HG03521 (cell line): ENCODE results near the gene RAB37.

Experiments
- ATAC-seq: cut with Tn5 transposase; IDR thresholded peaks from one replicate; pipeline ENCODE4 v1.9.1; 2021; ENCODE audit warnings: mild to moderate bottlenecking, moderate library complexity; ENCODE audit not compliant: unreplicated experiment

Gene RAB37

DNA sequence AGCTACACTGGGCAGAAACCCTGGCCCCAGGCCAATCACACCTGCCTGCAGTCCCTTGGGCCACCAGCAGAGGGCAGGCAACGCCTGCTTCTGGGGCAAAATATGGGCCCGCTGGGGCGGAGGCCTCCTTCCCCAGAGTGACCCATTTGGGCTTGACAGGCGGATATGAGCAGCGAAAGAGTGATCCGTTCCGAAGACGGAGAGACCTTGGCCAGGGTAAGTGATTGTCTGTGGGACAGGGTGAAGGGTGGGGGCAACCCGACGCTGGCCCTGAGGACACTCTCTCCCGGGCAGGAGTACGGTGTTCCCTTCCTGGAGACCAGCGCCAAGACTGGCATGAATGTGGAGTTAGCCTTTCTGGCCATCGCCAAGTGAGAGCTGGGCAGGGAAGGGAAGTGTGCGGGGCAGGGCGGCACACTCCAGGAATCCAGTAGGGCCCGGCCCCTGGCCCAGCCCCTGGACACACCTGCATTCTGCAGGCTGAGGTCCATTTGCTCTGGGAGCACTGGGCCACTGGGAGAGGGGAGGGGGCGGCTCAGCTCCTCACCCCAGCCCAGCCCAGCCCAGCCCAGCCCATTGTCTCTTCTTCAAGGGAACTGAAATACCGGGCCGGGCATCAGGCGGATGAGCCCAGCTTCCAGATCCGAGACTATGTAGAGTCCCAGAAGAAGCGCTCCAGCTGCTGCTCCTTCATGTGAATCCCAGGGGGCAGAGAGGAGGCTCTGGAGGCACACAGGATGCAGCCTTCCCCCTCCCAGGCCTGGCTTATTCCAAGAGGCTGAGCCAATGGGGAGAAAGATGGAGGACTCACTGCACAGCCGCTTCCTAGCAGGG is 7.9 kb downstream of the RAB37 start:
- no peak for ATAC-seq

DNA sequence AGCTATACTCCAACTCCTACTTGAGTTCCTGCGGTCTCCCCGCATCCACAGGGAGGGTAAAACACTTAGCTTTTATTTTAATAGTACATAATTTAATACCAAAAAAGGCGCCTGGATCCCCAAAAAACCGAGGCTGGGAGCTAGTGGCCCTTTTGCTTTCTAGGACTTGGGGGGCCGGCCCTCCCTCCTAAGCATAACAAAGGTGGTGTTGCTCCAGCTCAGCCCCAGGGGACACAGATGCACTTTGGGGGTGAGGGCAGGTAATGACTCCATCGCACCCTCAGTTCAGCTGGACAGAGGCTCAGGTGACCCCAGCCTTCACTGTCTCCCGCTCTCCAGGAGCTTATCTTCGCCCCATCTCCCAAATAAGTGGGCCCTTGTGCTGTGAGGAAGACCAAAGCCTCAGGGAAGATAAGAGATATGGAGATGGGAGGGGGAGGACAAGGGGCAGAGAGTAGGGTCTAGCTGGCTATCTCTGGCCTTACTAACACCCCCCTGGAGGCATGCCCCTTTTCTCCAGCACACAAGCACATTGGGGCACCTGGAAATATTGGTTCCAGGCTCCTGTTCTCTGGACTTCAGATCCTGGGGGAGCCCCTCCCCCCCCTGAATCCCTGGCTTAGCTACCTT is 8.6 kb downstream of the RAB37 start:
- ATAC-seq = no peak

DNA sequence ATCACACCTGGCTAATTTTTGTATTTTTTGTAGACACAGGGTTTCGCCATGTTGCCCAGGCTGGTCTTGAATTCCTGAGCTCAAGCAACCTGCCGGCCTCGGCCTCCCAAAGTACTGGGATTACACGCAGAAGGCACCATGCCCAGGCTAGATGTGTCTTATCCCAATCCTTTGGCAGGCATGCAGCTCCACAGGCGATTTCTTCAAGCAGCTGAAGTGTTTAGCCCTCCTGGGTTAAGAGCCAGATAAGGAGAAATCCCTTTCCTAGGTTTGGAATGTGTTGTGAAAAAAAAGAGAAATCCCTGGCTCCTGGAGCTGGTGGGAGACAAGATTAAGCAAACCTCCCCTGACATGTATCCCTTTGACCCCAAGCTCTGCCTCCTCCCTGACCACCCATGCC is 9.3 kb downstream of the RAB37 start:
- ATAC-seq = no peak

DNA sequence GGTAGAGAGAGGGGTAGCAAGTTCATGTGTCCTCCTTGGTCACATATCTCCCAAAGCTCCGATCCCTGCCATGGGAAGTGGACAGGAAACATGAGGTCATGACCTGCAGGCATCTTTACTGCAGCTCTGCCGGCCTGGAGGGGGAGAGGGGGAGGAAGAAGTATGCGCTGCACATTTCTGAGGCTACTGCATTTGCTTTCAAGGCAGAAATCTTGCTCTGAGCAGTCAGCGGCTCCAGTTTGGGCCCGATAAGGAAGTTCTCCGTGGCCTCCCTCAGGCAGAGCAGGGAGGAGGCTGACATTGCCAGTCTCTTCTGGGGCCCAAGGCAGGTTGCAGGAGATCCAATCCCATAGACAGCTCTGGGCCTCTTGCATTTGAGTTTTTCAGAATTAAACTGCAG is 9.9 kb downstream of the RAB37 start:
- no peak for ATAC-seq

DNA sequence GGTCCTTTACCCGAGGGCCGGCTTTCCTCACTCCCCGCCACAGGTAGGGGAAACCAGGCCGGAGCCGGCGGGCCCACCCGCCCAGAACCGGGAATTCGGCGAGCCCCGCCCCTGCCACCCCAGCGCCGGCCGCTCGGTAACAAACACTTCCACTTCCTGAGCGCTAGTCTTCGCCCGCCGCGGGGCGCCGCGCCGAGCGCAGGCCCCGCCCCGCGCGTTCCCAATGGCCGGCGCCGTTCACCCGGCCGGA is 11.1 kb downstream of the RAB37 start:
- ATAC-seq = peak; percentile 88

DNA sequence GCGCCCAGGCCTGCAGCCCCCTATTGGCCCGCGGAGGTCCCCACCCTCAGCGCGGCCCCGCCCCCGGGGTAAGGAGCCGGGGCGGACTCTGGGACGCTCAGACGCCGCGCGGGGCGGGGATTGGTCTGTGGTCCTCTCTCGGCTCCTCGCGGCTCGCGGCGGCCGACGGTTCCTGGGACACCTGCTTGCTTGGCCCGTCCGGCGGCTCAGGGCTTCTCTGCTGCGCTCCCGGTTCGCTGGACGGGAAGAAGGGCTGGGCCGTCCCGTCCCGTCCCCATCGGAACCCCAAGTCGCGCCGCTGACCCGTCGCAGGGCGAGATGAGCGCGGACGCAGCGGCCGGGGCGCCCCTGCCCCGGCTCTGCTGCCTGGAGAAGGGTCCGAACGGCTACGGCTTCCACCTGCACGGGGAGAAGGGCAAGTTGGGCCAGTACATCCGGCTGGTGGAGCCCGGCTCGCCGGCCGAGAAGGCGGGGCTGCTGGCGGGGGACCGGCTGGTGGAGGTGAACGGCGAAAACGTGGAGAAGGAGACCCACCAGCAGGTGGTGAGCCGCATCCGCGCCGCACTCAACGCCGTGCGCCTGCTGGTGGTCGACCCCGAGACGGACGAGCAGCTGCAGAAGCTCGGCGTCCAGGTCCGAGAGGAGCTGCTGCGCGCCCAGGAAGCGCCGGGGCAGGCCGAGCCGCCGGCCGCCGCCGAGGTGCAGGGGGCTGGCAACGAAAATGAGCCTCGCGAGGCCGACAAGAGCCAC is 11.6 kb downstream of the RAB37 start, which contains the start of gene NHERF1:
Gene NHERF1 (plus strand): TSS at position 100 of the 750 bp plus-strand sequence. CDS start 219 bp downstream, at position 319.
- ATAC-seq = peak; percentile 11

DNA sequence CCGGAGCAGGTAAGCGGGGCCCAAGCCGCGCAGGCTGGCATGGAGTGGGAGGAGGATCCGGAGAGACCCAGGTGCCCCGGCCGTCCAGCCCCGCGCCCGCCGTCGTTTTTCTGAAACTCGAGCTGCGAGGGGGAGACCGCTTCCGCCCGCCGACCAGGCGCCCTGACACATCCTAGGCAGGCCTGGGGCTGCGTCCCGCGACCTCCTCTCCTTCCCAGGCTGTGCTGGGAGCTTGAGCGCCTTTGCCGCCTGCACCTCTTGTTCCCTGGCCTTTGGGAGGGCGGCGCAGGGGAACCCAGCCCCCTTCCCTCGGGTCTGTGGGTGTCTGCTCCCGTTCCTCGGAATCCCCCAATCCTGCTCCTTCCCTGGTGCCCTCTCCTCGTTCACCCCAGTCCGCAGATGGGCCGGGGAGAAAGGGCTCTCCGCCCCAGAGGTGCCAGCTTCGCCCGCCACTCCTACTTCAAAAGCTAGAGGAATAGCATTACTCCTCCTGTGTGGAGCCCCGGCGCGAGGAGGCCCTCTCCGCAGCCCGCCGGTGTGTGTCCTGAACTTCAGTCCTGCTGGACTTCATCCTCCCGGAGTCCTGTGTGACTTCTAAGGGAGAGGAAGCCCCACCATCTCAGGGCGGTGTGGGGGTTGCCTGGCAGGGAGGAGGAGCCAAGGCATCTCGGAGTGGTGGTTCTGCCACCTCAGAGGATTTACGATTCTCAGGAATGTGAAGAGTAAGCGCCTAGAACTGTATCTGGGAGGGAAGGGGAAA is 12.4 kb downstream of the RAB37 start:
- ATAC-seq = peak; percentile 5

DNA sequence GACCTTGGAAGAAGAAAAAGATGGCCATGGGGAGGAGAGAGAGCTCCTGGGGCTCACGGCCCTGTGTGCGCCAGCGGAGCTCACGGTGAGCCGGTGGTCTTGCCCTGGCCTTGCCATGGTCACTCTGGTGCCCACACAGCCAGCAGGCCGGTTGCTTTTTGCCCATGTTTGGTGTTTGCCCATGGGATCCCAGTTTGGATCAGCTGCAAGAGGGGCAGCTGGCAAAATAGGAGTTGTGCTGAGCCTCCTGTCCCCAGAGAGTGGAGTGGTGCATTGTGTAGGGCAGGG is 12.9 kb downstream of the RAB37 start:
- no peak for ATAC-seq

DNA sequence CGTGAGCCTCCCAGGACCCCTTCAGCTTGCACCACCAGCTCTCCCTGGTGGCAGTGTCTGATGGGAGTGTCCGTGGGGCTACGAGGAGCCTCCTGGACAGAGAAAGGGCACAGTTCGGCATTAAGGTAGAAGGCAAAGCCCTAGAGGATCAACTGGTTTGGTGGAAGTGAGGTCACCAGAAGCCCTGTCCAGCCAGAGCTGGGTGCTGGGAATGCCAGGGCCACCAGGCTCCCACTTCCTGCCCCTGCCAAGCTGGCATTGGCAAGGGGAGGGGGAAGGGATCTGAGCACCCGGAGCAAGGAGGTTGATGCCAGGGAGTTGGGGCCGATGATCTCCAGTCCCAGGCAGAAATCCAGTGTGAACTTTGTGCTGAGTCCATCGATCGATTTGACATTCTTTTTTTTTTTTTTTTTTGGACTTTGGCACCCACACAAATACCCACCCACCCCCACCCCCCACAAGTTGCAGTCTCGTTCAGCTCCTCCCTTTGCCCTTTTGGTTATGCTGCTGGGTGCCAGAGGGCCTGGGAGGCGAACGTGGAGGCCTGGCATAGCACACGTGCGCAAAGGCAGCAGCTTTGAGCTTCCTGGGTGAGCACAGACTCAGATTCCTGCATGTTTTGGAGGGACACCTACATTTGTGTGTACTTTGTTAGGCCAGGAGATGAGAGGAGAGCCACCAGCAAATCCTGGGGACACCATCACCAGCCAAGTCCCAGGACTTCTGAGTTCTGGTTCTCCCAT is 13.4 kb downstream of the RAB37 start:
- no peak for ATAC-seq

DNA sequence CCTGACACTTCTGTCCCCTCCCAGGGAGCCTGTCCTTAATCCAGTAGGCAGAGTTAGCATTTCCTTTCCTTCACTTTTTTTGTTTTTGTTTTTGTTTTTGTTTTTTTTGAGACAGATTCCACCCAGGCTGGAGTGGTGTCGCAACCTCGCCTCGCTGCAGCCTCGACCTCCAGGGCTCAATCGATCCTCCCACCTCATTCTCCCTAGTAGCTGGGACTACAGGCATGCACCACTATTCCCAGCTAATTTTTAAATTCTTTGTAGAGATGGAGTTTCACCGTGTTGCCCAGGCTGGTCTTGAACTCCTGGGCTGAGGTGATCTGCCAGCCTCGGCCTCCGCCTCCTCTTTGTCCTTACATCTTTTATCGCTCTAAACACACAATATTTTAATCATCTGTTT is 15.4 kb downstream of the RAB37 start:
- no peak for ATAC-seq

DNA sequence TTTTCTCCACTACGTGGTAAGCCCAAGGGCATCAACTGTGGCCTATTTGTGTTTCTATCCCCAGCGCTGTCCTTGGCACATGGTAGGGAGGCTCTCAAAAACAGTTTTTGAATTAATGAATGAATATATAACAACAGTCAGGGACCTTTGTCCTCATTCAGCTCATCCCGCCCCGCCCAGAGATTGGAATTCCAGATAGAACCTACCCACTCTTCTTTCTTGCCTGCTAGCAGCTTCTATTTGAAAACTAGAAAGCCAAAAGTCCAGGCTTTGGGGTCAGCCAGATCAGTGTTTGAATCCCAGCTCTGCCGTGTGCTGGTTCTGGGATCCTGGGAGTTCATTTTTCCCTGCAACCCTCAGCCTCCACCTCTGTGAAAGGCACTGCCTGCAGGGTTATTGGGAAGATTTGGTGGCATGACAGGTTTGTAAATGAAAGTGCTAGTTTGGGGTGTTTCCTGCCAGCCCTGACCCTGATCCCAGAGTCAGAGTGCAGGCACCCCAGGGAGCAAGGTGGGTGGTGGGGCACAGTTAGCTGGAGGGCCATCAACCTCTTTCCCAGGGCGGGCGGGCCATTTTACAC is 15.9 kb downstream of the RAB37 start:
- ATAC-seq = no peak

DNA sequence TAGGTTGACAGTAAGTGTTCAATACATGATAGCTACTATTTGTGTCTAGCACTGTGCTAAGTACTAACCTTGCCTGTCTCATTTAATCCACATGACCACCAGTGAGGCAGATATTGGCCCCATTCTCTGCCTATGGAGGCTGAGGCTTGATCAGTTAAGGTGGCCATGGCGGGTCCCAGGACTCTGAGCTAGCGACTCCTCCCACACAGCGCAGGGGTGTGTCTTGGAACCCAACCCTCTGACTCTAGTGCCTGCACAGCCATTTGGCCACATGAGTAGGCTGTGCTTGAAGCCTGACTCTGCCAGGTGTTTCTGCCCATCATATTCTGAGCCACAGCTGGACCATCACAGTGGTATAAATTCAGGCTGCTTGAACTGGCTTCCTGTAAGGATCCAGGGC is 17.8 kb downstream of the RAB37 start:
- ATAC-seq = no peak

DNA sequence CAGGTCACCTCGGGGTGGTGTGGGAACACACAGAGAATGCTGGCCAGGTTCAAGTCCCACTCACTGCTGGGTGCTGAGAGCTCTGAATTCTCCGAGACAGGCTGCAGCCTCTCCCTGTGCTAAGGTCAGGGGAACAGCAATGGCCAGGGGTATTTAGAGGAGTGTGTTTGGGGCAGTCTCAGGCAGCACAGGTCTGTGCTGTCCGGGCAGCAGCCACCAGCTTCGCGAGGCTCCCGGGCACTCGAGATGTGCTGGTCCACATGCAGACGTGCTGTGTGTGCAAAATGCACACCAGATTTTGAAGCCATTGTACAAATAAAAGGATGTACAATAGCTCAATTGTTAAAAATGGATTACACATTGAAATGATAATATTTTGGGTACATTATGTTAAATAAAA is 18.5 kb downstream of the RAB37 start:
- no peak for ATAC-seq

DNA sequence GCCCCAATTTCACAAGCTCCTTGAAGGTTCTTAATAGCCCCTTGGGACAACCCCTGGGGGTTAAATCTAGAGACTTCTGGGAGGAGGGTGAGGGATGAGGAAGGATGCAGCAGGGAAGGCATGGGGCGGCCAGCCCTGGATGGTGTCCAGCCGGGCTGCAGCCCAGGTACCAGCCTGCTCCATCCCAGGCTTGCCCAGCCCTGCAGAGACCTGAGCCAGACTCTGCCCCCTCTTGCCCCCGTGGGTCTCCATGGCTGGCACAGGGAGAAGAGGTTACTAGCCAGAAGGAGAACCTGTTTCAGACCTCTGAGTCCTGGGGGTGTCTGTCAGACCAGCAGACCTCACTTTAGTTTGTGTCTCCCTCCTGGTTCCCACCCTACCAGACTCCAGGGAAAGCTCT is 19.8 kb downstream of the RAB37 start:
- ATAC-seq = no peak

DNA sequence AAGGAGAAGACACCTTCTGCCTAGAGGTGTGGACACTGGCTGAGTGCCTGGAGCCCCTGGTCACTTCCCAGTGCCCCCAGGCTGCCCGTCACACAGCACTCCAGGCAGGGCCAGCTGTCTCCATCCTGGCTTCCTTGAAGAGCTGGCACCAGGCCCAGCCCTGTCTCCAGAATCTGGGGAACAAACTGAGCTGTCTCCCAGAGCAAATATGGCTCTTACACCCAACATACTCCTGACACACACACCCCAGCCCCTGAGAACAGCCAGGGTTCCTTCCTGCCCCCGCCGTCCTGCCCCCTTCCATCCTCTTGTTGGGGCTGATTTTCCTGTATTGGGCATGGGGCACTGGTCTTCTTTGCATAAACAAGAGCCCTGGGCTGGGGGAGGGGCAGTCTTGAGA is 20.4 kb downstream of the RAB37 start:
- ATAC-seq = no peak

DNA sequence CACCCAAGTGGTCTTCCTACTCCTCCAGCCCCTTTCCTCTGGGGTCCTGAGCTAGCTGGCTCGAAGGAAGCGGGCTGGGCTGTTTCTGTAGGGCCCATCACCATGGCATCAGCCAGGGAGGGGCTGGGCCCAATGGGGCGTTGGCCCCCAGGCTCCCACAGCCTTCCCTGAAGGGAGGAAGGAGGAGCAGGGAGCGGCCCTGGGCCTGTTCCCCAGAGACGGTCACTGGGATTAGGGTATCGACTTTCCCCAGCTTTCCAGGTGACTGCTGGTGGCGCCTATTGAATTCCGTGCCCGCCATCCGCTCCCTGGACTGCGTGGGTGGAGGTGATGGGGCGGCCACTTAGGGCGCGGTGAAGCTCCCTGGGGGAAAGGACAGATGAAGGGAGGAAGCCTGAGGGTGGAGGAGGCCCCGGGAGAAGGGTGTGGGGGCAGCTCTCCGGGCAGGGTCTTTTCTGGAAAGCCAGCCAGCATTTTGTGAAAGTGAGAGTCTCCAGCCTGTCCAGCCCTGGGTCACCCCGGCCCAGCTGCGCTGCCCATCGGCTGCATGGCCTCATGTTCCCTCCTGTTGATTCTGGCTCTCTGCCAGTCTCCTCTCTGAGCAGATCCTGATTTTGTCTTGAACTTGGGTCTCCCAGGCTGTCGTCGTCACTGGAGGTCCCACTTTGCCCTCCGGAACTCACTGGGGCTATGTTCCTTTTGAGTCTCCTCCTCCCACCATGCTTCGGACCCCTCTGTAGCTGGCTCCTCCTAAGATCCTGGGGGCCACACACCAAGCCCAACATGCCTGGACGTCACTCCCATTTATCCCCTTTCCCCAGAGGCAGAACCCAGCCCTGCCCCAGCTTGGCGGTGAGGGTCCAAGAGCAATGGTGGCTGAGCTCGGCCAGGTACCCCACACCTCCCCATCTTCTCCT is 21.1 kb downstream of the RAB37 start:
- ATAC-seq = no peak

DNA sequence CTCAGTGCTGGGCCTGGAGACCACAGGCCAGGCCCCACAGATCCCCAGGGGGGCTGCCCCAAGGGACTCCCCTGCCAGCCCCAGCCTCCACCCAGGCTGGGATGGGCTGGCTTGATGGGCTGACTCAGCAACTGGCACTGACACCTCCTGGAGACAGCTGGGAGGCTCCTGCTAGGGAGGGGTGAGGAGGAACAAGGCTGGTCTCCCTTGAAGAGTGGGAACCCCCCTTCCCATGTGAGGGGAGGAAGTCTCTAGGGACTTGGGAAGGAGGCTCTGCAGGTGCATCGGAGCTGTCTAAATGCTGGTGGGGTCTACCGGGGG is 21.8 kb downstream of the RAB37 start:
- ATAC-seq = no peak

DNA sequence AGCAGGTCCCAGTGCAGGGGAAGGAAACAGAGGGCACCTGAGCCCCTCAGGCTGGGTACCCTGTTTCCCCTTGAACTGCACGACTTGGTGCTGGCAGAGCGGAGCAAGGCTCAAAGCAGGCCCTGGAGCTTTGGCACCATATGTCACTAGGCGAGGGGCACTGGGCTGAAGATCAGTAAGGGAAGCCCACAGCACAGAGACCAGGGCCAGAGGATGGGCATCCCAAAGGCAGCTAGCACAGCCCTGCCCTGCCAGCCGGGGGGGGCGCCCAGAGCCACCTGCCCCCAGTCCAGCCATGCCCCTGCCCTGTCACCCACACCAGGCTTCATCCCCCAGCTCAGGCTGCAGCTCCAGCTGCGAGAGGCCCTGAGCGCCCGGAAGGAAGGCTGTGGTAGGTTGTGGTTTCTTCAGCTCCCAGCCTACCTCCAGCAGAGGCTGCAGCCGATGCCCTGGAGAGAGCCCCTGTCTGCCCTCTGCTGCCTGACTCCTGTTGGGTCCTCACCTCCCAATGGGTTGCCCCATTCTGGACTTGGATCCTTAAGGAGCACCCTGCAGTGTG is 22.3 kb downstream of the RAB37 start:
- ATAC-seq = no peak

DNA sequence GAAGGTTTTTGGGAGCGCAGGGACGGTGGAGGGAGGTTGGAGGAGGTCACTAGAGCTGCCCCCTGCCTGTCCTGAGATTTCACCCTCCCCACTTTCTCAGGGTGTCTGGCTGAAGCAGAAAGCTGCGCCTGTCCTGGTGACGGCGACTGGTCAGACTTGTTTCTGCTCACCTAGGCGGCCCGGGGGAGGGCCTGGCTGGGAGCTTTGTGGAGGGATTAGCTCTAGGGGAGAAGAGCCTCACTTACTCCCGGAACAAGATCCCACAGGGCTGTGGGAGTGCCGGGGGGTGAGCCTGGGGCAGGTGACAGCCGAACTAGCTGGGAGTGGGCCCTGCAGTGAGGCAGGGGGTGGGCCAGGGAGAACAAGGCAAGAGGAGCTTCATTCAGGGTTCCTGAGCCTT is 22.9 kb downstream of the RAB37 start:
- ATAC-seq = no peak
